ENCODE results near the gene RAB3C.
A peak's percentile ranks its signal among the peaks of the same experiment; 100 is the strongest.

RAB3C gene

DNA sequence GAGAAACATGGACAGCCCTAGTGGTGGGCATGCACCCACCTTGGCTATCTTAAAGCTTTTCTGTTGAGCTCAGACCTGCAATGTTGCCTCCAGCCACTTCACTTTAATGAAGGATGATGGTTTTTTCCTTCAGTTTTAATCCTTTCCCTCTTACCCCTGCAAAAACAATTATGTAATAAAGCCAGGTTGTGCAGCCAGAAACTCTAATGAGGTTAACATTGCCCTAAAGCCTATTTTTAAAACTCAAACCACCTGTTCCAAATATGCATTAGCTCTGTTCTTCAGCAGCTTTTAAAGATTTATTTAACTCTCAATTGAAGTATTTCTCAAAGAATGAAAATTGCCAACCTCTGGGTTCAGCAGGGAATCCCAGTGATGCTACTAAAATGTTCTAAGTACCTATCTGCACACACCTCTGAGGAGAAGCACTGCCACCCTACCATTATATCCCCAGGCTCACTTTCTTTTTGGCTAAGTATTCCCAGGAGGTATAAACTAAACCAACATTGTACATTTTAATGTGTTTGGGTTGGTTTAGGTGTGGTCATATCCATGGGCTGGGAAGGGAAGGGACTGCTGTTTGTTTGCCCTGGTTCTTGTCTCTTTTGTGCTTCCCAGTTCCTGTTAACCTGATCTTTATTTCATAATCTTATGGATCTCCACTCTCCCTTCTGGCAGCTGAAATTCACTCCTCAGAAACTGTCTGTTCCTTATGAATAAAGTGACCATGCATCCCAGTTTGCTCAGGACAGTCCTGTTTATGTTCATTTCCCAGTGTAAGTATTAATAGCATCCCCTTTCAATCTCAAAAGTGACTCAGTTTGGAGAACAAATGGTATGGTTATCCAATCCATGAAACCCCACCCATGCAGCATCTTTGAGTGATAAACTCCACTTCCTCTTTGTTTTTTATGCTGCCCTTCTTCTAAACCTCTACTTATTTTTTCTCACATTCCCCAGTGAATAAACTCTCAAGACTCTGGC is 251.7 kb downstream of the RAB3C start:
- DNase-seq (ENCODE audit: low spot score), result no peak

- DNase-seq (ENCODE audit: low spot score), result no peak
Measured at GRCh38 chr5:58836351-58836750, 253.5 kb downstream of the RAB3C start.

GRCh38 chr5:58838729-58839128 is 255.9 kb downstream of the RAB3C start:
- DNase-seq (ENCODE audit: low spot score), result no peak

DNA sequence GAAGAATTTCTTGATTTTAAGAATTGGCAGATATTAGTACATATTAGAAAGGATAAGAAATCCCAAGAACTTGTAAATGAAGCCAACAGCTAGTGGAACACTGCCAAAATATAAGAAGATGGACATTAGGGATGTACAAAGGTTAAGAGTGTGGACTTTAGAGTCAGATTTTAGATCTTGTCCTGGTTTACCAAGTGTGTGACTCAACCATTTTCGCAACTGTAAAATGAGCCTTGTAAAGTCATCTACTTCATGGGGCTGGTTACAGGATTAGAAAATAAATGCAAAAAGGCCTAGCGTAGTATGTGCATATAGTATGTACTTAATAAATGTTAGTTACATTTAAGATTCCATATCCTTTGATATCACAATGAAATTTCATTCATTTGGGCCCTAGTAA is 260.0 kb downstream of the RAB3C start:
- DNase-seq (ENCODE audit: low spot score), result no peak

- no peak for DNase-seq (ENCODE audit: low spot score)
Measured at GRCh38 chr5:58844395-58844794, 261.5 kb downstream of the RAB3C start.

- DNase-seq (ENCODE audit: low spot score), result no peak
Measured at GRCh38 chr5:58847041-58847440, 264.2 kb downstream of the RAB3C start.

DNA sequence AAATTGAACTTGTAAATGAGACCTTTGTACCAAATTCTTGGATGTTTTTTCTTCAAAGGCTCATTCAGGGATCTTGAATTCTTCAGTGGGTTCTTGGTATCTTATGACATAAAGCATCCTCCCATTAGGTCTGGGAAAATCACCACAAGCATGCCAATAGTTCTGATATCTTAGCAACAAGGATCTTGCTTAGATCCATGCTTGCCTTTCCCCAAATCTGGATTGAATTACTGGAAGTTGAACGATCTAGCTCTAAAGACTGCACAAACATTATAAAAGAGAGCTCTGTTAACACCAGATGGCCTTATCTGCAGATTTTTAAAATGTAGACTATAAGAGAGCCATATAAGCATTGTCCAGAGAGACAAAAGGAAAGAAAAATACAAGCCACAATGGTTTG is 266.3 kb downstream of the RAB3C start:
- DNase-seq (ENCODE audit: low spot score), result no peak

DNA sequence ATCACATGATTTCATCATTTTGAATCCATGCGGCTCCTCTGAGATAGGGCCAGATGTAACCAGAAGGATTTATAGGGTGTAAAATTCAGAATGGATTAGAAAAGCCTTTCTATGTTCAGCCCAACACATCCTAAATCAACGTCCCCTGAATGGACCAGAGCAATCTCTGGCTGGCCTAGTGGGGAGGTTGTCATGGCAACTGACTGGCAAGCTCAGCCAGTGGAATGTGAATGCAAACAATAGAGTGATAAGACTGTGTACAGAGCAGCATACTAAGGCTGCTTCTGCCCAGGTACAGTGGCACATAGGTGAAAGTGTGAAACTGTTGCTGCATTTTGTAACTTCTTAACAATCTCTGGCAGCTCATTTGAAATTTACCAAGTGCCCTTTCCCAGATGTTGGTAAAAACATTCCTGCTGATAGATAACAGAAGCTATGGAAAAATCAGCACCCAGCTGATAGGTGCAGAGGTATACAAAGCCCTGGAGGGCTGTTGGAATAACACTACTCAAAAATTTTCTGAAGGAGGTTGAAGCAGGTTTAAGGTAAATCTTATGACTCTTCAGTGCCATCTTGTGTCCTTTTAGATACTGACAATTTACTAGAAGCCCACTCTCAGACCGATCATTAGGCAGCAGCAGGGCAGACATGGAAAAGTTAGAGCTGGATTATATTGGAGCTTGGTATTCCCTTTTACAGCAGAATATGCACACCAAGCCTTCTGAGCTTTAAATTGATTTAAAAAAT is 267.2 kb downstream of the RAB3C start:
- DNase-seq (ENCODE audit: low spot score), result peak; percentile 58

DNA sequence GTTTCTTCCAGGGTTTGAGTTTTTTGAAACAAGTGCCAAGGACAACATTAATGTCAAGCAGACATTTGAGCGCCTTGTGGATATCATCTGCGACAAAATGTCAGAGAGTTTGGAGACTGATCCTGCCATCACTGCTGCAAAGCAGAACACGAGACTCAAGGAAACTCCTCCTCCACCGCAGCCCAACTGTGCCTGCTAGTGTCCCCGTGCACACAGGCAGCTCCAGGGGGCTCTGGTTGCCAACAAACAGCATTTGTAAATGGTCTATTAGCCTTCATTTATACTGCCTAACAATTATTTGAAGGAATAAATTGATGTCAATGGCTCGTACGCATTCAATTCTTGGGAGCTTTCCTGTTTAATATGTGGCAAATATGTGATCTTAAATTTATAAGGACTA is 268.3 kb downstream of the RAB3C start:
- DNase-seq (ENCODE audit: low spot score), result no peak

DNA sequence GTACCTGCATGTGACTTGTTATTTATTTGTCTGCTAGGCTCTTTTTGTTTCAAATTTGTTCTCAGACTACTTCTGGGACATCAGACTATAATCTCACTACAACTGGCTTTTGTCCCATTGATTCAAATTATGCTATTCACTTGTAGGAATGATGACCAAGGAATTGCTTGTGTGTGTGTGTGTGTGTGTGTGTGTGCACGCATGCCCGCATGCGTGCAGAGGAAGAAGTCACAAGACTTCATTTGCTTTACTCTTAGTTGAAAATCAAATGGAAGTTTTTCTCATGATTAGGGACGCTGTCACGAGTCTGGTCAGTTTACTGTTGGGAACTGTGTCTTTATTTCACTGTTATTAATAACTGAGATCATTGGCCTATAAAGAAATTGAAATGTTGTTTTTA is 268.7 kb downstream of the RAB3C start:
- no peak for DNase-seq (ENCODE audit: low spot score)

GRCh38 chr5:58852566-58852965 is 269.7 kb downstream of the RAB3C start:
- DNase-seq (ENCODE audit: low spot score), result no peak

- no peak for DNase-seq (ENCODE audit: low spot score)
Measured at GRCh38 chr5:58854441-58854840, 271.6 kb downstream of the RAB3C start.

GRCh38 chr5:58855851-58856739 is 273.2 kb downstream of the RAB3C start:
- no peak for DNase-seq (ENCODE audit: low spot score)

DNA sequence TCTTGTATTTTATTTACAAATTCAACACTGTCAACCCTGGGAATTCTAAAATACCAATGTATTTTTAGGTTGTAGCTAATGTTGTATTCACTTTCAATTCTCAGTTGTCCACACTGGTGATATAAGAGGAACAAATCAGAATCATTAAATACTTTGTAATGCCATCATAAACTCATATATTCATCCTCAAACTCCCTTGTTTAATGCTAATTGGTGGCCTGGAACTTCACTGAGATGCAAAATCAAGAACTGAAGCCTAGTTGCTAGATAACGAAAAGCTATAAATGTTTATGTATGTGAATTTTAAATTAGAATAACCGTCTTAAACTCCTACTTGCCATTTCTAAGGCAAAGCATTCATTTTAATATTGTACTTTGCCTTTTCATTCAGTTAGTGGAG is 274.7 kb downstream of the RAB3C start:
- no peak for DNase-seq (ENCODE audit: low spot score)

- no peak for DNase-seq (ENCODE audit: low spot score)
Measured at GRCh38 chr5:58860680-58861079, 277.8 kb downstream of the RAB3C start.

DNA sequence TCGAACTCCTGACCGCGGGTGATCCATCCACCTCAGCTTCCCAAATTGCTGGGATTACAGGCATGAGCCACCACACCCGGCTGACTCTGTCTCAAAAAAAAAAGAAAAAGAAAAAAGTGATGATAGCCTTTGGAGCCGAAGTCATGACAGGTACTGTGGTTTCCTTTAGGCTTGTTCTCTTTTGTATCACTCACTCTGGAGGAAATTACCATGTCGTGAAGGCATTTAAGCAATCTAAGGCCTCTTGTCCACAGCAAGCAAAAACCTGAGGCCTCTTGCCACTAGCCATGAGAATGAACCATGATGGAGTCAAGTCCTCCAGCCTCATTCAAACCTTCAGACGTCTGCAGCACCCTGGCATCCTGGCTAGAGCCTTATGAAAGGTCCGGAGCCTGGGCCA is 286.1 kb downstream of the RAB3C start:
- no peak for DNase-seq (ENCODE audit: low spot score)

DNA sequence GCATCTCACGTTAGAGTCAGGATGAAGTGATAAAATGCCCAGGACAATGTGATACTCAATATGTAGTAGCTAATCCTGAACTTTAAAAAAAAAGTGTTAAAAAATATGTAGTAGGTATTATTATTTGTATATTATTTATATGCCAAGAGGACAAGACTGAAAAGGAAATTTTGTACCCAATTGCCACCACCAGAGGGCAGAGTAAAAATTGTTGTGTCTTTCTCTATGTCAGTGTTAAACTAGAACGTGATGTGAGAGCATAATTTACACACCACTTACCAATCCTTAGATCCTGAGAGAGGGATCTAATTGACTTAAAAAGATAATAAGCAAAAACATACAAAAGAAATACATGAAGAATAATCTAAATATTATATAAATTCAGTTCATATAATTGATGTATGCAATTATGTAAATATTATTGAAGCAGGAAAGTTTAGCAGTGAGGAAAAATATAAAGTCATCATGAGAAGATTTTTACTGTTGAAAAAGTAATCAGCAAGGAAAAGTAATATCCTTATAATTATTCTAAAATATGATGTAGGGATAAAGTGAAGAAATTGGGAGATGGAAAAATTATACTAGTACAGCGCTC is 288.9 kb downstream of the RAB3C start:
- no peak for DNase-seq (ENCODE audit: low spot score)

DNA sequence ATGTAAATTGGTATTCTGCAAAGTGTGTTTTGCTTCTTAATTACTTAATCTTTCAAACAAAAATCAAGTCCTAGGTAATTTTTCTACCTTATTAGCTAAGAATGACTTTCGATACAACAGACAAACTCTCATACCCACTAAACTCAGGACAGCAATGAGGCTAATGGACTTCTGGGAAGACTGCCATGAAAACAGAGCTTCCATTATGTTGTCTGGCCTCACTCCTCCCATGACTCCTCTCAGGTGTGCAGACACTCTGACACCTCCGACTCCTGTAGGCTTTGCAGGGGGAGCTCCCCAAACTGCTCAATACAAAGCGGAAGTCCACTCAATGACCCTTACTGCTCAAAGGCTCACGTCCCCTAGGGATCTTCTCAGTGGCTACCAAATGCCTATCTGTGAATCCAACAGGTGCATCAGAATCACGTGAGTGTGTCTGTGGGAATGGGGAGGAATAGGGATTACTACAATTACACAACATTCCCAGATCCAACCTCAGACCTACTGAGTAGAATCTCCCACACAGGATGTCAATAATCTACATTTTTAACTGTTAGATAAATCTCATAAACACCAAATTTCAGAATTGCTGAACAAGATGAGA is 289.9 kb downstream of the RAB3C start:
- DNase-seq (ENCODE audit: low spot score), result no peak

DNA sequence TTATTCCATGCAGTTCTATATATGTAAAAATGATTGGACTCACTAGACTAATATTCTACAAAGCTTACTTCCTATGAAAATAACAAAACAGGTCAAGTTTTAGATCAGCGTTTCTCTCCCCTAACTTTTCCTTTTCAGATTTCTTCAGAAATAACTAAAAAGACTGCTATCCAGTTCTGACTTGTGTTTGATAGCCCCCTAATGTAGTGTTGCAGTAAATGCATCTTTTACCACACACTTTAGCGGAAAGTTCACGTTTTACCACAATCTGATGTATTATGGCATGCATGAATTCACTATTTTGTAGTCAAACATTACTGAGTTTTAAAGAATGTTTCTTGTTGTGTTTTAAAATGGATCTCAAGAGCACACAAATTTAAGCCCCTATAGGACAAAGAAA is 292.7 kb downstream of the RAB3C start:
- DNase-seq (ENCODE audit: low spot score), result no peak

GRCh38 chr5:58885260-58885659 is 302.4 kb downstream of the RAB3C start:
- DNase-seq (ENCODE audit: low spot score), result no peak

All from HuH-7 (cell line).